ENCODE measurements around the gene HERPUD2. TPM values are rescaled to one million over a fixed set of nuclear protein-coding genes. Genes with fewer than 3 reads are reported as not detected.

Gene HERPUD2
- total and polyA plus RNA-seq, 2 of the 8 experiments (the other 6 are each of a cell fraction or from before 2014, with no cell fraction given): 18.3 to 27.3 TPM

GRCh38 chr7:35704261-35704660, 9.3 kb upstream of the HERPUD2 start:
- POLR2A ChIA-PET (ENCODE audit: partially characterized antibody): no interaction called here
- WGBS, 2 experiments (ENCODE audit: extremely low coverage in 1 of 2, insufficient coverage in 1 of 2, insufficient read length in 1 of 2, insufficient replicate concordance in 2 of 2, low coverage in 1 of 2, low lambda C conversion rate in 2 of 2, missing lambda C conversion rate in 1 of 2): 100% methylated on average over 1 of the region's 1 CpG; no CpG with 5 or more reads in 1 of the 2 experiments
- CTCF ChIA-PET (ENCODE audit: partially characterized antibody): interaction anchor here (0.6 to 1.5 kb wide), 5 partner anchors 8 to 98 kb away, joined by 3 to 4 read pairs (median 3); no protein-coding TSS in a partner anchor
- no peak for TF ChIP-seq TBP (IDR thresholded peaks at IDR 0.05; ENCODE audit: low read depth, low read length)
- TF ChIP-seq EGR1 (IDR thresholded peaks at IDR 0.05; ENCODE audit: borderline replicate concordance, low read depth, low read length): no peak
- no peak for TF ChIP-seq PHF8 (conservative IDR thresholded peaks at IDR 0.05; ENCODE audit: low read depth, low read length)
- TF ChIP-seq SP1 (IDR thresholded peaks at IDR 0.05; ENCODE audit: low read depth, low read length): no peak
- no peak for TF ChIP-seq SRF (IDR thresholded peaks at IDR 0.05; ENCODE audit: low read depth, low read length)
- no peak for TF ChIP-seq CBX5 (IDR thresholded peaks at IDR 0.05; ENCODE audit: low read depth, low read length)
- TF ChIP-seq TCF12 (IDR thresholded peaks at IDR 0.05; ENCODE audit: low read depth, low read length): no peak
- TF ChIP-seq BACH1 (IDR thresholded peaks at IDR 0.05; ENCODE audit: low read length): no peak
- no peak for TF ChIP-seq SIN3A (conservative IDR thresholded peaks at IDR 0.05 in 1 of 2, IDR thresholded peaks at IDR 0.05 in 1 of 2; ENCODE audit: low read depth in 1 of 2, low read length in 2 of 2)
- no peak for TF ChIP-seq NRF1 (IDR thresholded peaks at IDR 0.05; ENCODE audit: low read depth, low read length)
- no peak for TF ChIP-seq KDM5A (IDR thresholded peaks at IDR 0.05; ENCODE audit: low read length)
- no peak for TF ChIP-seq YY1 (IDR thresholded peaks at IDR 0.05; ENCODE audit: low read depth, low read length)
- TF ChIP-seq MAFK (IDR thresholded peaks at IDR 0.05; ENCODE audit: low read depth, low read length): no peak
- no peak for TF ChIP-seq POU5F1 (IDR thresholded peaks at IDR 0.05; ENCODE audit: low read depth, low read length)
- no peak for TF ChIP-seq EZH2 (IDR thresholded peaks at IDR 0.05; ENCODE audit: low read depth, low read length, severe bottlenecking)
- no peak for TF ChIP-seq RXRA (IDR thresholded peaks at IDR 0.05; ENCODE audit: insufficient read depth, low read depth, low read length)
- TF ChIP-seq POLR2A (IDR thresholded peaks at IDR 0.05; ENCODE audit: control extremely low read depth in 1 of 2, low read depth in 2 of 2, low read length in 2 of 2): no peak

More at GRCh38 chr7:35704261-35704660, 9.3 kb upstream of the HERPUD2 start:
- Histone ChIP-seq H3K23ac (ENCODE audit: insufficient read length) (no peak overlapping the region), H3K4me3 (ENCODE audit: extremely low read depth in 1 of 4, insufficient read depth in 2 of 4, low read depth in 3 of 4, low read length in 4 of 4) (no peak overlapping the region), H3K18ac (ENCODE audit: extremely low read depth, low read length) (no peak overlapping the region), H3K4ac (replicated peaks; ENCODE audit: insufficient read length, low read depth, low read length) (no peak overlapping the region), H3K27ac (ENCODE audit: low read depth, low read length) (no peak overlapping the region), H3K9ac (replicated peaks in 1 of 4; ENCODE audit: extremely low read depth in 1 of 4, low read depth in 3 of 4, low read length in 3 of 4) (no peak overlapping the region), H2AK5ac (ENCODE audit: low read depth, low read length) (no peak overlapping the region), H2AFZ (ENCODE audit: low read length) (no peak overlapping the region), H3K36me3 (ENCODE audit: control insufficient read depth in 2 of 4, insufficient read depth in 4 of 4, low read length in 3 of 4) (no peaks in the 10 kb centered on the region), H2BK15ac (ENCODE audit: low read length) (no peak overlapping the region), H4K5ac (ENCODE audit: insufficient read length, low read depth, low read length) (no peak overlapping the region), H3K79me1 (ENCODE audit: low read depth, low read length) (no peaks in the 10 kb centered on the region), H3K79me2 (ENCODE audit: control insufficient read depth in 1 of 2, insufficient read depth in 2 of 2, low read length in 2 of 2) (no peaks in the 10 kb centered on the region), H2BK12ac (ENCODE audit: low read depth, low read length) (no peak overlapping the region), H3K4me1 (replicated peaks in 1 of 4; ENCODE audit: control insufficient read depth in 3 of 4, insufficient read depth in 4 of 4, low read length in 3 of 4) (no peaks in the 10 kb centered on the region), H3K14ac (ENCODE audit: insufficient read length) (no peak overlapping the region), H2BK120ac (replicated peaks; ENCODE audit: low read depth, low read length) (no peak overlapping the region), H4K91ac (replicated peaks; ENCODE audit: insufficient read length, low read length) (no peak overlapping the region), H3K4me2 (ENCODE audit: insufficient read depth in 1 of 2, low read depth in 2 of 2, low read length in 2 of 2) (no peak overlapping the region), H3K23me2 (ENCODE audit: low read depth, low read length) (no peaks in the 10 kb centered on the region), H4K8ac (ENCODE audit: extremely low read depth, insufficient read depth, low read length) (no peak overlapping the region), H2BK20ac (ENCODE audit: low read length) (no peak overlapping the region), H3K9me3 (ENCODE audit: insufficient read depth in 2 of 2, low read depth in 1 of 2, low read length in 1 of 2) (no peaks in the 10 kb centered on the region), H2BK5ac (ENCODE audit: low read depth, low read length) (no peak overlapping the region), H4K20me1 (replicated peaks in 1 of 2; ENCODE audit: control insufficient read depth in 1 of 2, insufficient read depth in 2 of 2, low read length in 2 of 2) (no peaks in the 10 kb centered on the region), H3K56ac (replicated peaks; ENCODE audit: insufficient read length, low read depth, low read length) (no peak overlapping the region), H3K27me3 (replicated peaks in 1 of 4; ENCODE audit: control insufficient read depth in 3 of 4, extremely low read depth in 1 of 4, insufficient read depth in 3 of 4, low read length in 3 of 4) (no peaks in the 10 kb centered on the region)
- FAIRE-seq (no peak), DNase-seq (ENCODE audit: low read depth in 1 of 2, low spot score in 2 of 2) (no peak)

Data from H1 (cell line).